Inferior parietal cortex (tissue), 1 donor: ENCODE measurements around the gene TTC33.
"Not testable (repeated sequence)": the region's sequence is repeated elsewhere in the genome, so short reads cannot be mapped to it uniquely, and the experiment has no call there.

Experiments used
- DNase-seq: peaks from one replicate; pipeline ENCODE4 v3.0.0-alpha.2; 2016; ENCODE audit errors: extremely low spot score

Gene TTC33

GRCh38 chr5:40653221-40654022, 102.3 kb downstream of the TTC33 start:
- DNase-seq = no peak

GRCh38 chr5:40652441-40653220, 103.1 kb downstream of the TTC33 start:
- DNase-seq = no peak

- no peak for DNase-seq
Measured at GRCh38 chr5:40651201-40651600, 104.6 kb downstream of the TTC33 start.

- DNase-seq = no peak
Measured at GRCh38 chr5:40649463-40650030, 106.2 kb downstream of the TTC33 start.

GRCh38 chr5:40648150-40648549, 107.6 kb downstream of the TTC33 start:
- DNase-seq = no peak

GRCh38 chr5:40646266-40646665, 109.5 kb downstream of the TTC33 start:
- DNase-seq = no peak

GRCh38 chr5:40639531-40639930, 116.2 kb downstream of the TTC33 start:
- not testable (repeated sequence) for DNase-seq

GRCh38 chr5:40634593-40634992, 121.2 kb downstream of the TTC33 start:
- DNase-seq = no peak

GRCh38 chr5:40634154-40634553, 121.6 kb downstream of the TTC33 start:
- DNase-seq = no peak

GRCh38 chr5:40631236-40631635, 124.5 kb downstream of the TTC33 start:
- no peak for DNase-seq

- no peak for DNase-seq
Measured at GRCh38 chr5:40630126-40630525, 125.6 kb downstream of the TTC33 start.

GRCh38 chr5:40628407-40628806, 127.4 kb downstream of the TTC33 start:
- no peak for DNase-seq

GRCh38 chr5:40627706-40628105, 128.1 kb downstream of the TTC33 start:
- no peak for DNase-seq

- no peak for DNase-seq
Measured at GRCh38 chr5:40626801-40627200, 129.0 kb downstream of the TTC33 start.

- no peak for DNase-seq
Measured at GRCh38 chr5:40623480-40624420, 132.0 kb downstream of the TTC33 start.

GRCh38 chr5:40622463-40623252, 133.1 kb downstream of the TTC33 start:
- DNase-seq = no peak

- no peak for DNase-seq
Measured at GRCh38 chr5:40619421-40619820, 136.3 kb downstream of the TTC33 start.

- no peak for DNase-seq
Measured at GRCh38 chr5:40618926-40619325, 136.8 kb downstream of the TTC33 start.

- no peak for DNase-seq
Measured at GRCh38 chr5:40616781-40617180, 139.0 kb downstream of the TTC33 start.

- no peak for DNase-seq
Measured at GRCh38 chr5:40615586-40616170, 140.1 kb downstream of the TTC33 start.
